ENCODE measurements around the gene ZNF689.
A peak's percentile ranks its signal among the peaks of the same experiment; 100 is the strongest.
"Not testable (repeated sequence)": the region's sequence is repeated elsewhere in the genome, so short reads cannot be mapped to it uniquely, and the experiment has no call there.

Gene ZNF689

DNA sequence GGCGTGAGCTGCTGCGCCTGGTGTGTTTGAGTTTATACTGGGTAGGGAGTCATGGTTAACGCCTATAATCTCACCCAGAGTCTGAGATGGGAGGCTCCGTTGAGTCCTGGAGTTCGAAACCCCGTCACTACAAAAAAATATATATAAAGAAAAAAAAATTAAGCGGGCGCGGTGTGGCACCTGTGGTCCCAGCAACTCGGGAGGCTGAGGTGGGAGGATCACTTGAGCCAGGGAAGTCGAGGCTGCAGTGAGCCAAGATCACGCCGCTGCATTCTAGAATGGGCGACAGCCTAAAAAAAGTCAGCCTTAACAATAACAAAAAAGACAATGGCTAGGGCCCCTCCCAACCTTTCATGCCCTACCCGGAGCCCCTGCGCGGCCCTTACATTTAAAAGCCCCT lies 23.3 kb upstream of the ZNF689 start:
- DNase-seq: no peak

- DNase-seq: not testable (repeated sequence)
Measured at GRCh38 chr16:30632454-30632853, 22.3 kb upstream of the ZNF689 start.

- peak; percentile 84 for DNase-seq
Measured at GRCh38 chr16:30628628-30629540, 18.7 kb upstream of the ZNF689 start.

DNA sequence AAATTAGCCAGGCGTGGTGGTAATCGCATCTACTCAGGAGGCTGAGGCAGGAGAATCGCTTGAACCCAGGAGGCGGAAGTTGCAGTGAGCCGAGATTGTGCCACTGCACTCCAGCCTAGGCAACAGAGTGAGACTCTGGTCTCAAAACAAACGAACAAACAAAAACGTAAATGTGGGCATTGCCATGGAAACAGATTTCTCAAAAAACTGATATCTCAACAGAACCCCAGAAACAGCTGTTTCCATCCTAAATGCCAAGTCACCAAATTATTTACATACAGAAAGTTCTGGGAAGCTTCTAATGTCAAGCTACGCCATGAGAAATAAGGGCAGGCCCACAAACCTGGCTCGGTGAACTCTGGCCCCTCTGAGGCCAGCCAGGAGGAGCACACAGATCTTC lies 16.0 kb upstream of the ZNF689 start:
- no peak for DNase-seq

DNA sequence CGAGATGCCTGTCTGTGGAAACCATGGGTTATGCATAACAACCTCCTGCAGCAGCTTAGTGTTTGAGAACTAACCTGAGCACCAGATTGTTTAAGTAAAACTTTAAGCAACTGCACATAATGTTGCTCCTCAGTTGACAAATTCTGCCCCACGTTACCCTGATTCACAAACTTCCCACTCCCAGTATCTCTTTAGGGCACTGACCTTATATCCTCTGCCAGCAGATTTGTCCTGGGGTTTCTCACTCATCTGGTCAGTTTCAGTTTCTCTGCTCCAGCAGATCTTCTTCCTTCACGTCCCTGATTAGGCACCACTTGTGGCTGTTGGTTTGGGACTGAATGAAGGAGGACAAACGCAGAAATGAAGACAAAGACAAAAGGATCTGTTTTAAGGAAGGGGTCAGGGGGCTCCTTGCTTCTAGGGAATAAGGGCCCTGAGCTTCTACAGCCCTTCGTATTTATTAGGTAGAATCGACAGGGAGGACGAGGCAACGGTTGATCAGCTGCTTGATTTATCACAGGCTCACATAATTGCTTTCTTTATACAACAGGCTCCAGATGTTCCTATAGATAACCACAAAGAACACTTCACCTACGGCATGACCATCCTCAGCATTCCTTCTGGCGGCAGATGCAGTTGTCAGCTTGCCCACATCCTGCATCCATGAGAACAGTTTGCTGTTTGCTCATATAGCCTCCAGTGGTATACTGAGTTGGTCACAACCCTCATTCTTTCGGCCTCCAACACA lies 13.5 kb upstream of the ZNF689 start:
- DNase-seq: no peak

DNA sequence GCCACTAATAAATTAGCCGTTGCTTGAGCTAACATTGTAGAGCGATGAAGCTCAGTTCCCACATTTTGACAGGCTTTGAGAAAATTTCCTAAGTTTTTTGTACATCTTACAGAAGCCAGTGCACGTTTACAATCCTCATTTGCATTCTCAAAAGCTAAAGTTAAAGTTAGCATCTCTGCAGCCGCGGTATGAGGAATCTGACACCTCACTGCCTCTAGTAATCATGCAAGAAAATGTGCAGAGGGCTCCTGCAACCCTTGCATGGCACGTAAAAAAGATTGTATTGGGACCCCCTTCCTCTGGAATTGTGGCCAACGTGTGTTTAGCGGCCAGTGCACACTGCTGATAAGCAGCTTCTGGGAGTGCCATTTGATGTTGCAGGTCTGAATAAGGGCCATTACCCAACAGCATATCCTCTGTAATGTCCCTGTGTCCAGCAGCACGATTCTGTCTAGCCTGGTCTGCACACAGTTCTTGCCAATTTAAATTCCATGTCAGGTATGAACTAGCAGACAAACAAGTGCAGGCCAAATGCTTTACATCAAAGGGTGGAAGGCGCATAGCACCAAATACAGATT lies 12.4 kb upstream of the ZNF689 start:
- no peak for DNase-seq

DNA sequence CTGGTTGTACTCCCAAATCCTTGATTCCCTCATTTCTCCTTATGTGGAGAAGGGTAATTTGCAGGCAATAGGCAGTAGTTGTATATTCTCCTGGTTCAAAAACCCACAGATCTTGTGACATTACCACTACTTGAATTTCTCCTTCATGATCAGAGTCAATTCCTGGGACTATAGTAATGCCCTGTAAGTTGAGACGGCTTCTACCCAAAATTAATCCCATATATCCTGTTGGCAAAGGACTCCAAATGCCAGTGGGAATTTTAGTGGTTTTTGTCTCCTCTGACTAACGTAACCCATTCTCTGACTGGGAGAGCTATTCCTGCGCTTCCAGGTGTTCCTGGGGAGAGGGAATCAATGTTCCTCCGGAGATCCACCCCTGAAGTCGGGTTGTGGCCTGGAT lies 11.6 kb upstream of the ZNF689 start:
- DNase-seq: no peak

GRCh38 chr16:30620169-30620568 lies 10.0 kb upstream of the ZNF689 start:
- DNase-seq: no peak

DNA sequence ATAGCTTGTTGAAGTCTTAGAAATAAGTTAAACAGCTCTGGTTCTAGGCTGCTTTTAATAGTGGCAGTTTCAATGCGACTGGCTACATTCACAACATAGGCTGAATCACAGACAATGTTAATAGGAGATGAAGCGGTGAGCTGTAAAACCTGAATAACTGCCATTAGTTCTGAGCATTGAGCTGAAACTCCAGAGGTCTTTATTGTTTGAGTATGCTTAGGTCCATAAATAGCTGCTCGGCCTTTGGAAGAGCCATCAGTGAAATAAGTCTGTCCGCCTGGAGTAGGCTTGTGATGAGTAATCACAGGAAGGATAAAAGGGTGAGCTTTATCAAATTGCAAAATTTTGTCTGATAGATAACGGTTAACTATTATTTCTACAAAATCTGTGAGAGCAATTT lies 9.4 kb upstream of the ZNF689 start:
- no peak for DNase-seq

DNA sequence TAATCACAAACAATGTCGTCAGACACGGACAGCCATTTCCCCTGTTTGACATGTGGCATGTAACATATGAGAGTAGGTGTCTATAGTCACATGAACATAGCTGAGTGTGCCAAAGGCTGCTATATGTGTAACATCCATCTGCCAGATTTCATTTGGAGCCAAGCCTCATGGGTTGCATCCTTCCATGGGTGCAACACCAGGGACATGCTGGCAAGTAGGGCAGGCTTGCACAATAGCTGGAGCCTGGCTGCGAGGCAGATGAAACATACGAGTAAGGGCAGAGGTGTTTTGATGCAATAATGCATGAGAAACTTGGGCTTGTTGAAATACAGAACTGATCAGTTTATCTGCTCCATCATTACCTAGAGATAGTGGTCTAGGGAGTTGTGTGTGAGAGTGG lies 9.0 kb upstream of the ZNF689 start:
- DNase-seq: no peak

GRCh38 chr16:30615358-30616091 lies 5.3 kb upstream of the ZNF689 start:
- DNase-seq: peak; percentile 54

- DNase-seq: peak; percentile 49
Measured at GRCh38 chr16:30609002-30609925, 925 bp downstream of the ZNF689 start.

GRCh38 chr16:30606004-30606403 lies 4.2 kb downstream of the ZNF689 start:
- no peak for DNase-seq

DNA sequence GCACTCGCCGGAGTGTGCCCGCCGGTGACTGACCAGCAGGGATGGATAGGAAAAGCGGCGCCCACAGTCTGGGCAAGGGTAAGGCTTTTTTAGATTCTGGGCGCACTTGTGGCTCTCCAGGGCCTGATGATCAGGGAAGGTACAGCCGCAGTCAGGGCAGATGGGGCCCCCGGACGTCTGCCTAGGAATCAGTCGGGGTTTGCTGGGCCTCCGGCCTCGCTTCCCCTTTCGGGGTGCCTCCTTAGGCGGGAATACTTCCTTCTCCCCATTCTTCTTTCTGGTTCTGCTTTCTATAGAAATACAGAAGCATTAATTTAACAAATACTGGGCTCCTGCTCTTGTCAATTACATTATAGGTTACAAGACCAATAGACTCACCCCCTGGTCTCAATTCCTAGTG lies 5.0 kb downstream of the ZNF689 start:
- no peak for DNase-seq

GRCh38 chr16:30604316-30604947 lies 5.8 kb downstream of the ZNF689 start:
- DNase-seq: no peak

DNA sequence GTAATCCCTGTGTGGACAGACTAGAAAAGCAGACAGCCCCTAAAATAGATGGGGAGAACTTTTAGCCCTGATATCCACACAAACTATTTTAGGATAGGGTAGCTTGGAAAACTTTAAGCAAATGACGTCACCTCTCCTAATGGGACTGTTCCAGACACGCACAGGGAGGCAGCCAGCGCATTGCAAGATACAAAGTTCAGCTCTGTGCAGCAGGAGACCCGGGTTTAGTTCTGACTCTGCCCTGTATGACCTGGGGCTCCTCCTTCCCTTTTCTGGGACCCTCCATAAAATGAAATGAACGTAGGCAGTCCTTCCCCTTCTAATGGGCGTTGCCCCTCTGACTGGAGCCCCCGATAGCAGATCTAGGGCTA lies 6.3 kb downstream of the ZNF689 start:
- no peak for DNase-seq

DNA sequence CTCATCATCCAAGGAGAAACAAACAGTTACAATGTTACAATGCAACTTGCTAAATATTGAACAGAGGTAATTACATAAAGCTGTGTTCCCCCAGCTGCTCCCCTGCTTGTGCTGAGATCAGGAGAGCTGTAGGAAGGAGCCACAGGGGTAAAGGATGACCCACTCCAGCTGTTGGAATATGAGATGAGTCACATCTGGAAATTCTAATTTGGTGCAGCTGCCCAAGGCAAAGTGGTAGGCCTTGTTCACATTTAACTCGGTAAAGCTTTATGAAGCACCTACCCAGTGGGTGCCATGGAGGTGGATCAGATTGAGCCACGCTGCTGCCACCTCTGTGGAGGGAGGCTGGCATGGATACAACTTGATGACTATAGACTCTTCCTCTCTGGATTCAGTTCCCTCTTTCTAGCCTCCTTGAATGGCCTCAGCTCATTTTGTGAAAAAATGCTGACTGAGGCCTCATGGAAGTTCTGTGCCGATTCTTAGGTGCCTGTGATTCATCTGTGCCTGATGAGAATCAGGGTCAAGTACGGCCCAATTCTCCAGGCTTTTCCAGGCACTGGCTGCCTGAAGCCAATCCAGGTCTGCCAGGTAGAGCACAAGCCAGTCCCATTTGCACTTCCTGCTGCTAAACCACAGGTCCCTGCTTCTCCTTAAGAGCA lies 7.4 kb downstream of the ZNF689 start:
- DNase-seq: no peak

GRCh38 chr16:30601966-30602365 lies 8.2 kb downstream of the ZNF689 start:
- DNase-seq: no peak

GRCh38 chr16:30600929-30601328 lies 9.3 kb downstream of the ZNF689 start:
- DNase-seq: no peak

DNA sequence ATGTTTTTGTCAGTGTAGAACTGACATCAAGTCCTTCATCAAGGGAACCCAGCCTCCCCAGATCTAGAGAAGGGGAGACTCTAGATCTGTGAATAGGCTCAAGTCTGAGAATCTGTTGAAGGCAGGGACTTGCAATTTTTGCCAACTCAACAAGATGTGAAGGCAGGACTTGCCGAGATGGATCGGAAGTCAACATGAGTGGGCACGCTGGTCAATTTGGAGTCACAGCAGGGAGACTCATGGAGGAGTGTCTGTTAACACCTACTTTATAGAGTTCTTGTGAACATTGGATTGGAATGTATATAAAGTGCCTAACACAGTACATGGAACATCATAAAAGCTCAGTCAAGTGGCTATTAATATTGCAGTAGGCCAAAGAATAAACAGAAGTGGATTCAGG lies 10.0 kb downstream of the ZNF689 start:
- DNase-seq: no peak

- no peak for DNase-seq
Measured at GRCh38 chr16:30592871-30593270, 17.3 kb downstream of the ZNF689 start.
